Common myeloid progenitor, CD34-positive (primary cell): ENCODE data around the gene GIMAP7.

Experiments used
- CTCF ChIA-PET: fragments of 350-600 bp; sonication (Branson Sonifier 250); formaldehyde crosslinking; loops from one replicate; lab custom pipeline; 2021; ENCODE audit warnings: antibody characterized with exemption; lab: Charles Lee
- POLR2A ChIA-PET: fragments of 350-600 bp; sonication (Branson Sonifier 250); formaldehyde crosslinking; loops from one replicate; lab custom pipeline; 2021; ENCODE audit warnings: antibody characterized with exemption; lab: Charles Lee
- DNase-seq, 3 donors: peaks; one replicate each; pipeline versions ENCODE4 v3.0.0 to v3.0.0-alpha.2; 2013
- H3K27ac ChIP-seq, 2 experiments: 1 replicate in 1 of 2; 2 replicates in 1 of 2; pipeline ENCODE4 v1.7.0; 2013; ENCODE audit warnings: inconsistent platforms in 2 of 2, low read length in 2 of 2, mild to moderate bottlenecking in 2 of 2, low read depth in 1 of 2, moderate library complexity in 1 of 2; ENCODE audit not compliant: severe bottlenecking in 2 of 2, insufficient read depth in 1 of 2, poor library complexity in 1 of 2
- H3K27me3 ChIP-seq, 5 experiments: replicated peaks in 2 of 5; 1 replicate in 3 of 5; 2 replicates in 2 of 5; pipeline versions ENCODE4 v1.6.1 to v1.7.0; 2013; ENCODE audit warnings: low read length in 4 of 5, mild to moderate bottlenecking in 2 of 5, moderate library complexity in 2 of 5, inconsistent platforms in 1 of 5; ENCODE audit not compliant: insufficient read depth in 5 of 5, control insufficient read depth in 4 of 5
- H3K36me3 ChIP-seq, 4 experiments: 1 replicate in 2 of 4; 2 replicates in 2 of 4; pipeline versions ENCODE4 v1.6.1 to v1.7.0; 2013; ENCODE audit warnings: low read length in 3 of 4, control low read depth in 1 of 4, mild to moderate bottlenecking in 1 of 4; ENCODE audit not compliant: control insufficient read depth in 4 of 4, insufficient read depth in 4 of 4
- H3K4me1 ChIP-seq, 4 experiments: 1 replicate in 3 of 4; 2 replicates in 1 of 4; pipeline versions ENCODE4 v1.6.1 to v1.7.1; 2013; ENCODE audit warnings: low read length in 3 of 4, mild to moderate bottlenecking in 3 of 4, control low read depth in 1 of 4, inconsistent platforms in 1 of 4, moderate library complexity in 1 of 4; ENCODE audit not compliant: control insufficient read depth in 4 of 4, insufficient read depth in 4 of 4; ENCODE audit errors: control extremely low read depth in 1 of 4
- H3K4me3 ChIP-seq, 7 experiments: 1 replicate in 4 of 7; 2 replicates in 3 of 7; pipeline versions ENCODE4 v1.5.1 to v1.7.0; 2013; ENCODE audit warnings: mild to moderate bottlenecking in 7 of 7, low read length in 6 of 7, moderate library complexity in 6 of 7, inconsistent platforms in 2 of 7, low read depth in 2 of 7, control low read depth in 1 of 7; ENCODE audit not compliant: insufficient read depth in 4 of 7, control insufficient read depth in 1 of 7; ENCODE audit errors: extremely low read depth in 1 of 7
- H3K9me3 ChIP-seq, 5 experiments: 1 replicate in 4 of 5; 2 replicates in 1 of 5; pipeline versions ENCODE4 v1.6.1 to v1.7.1; 2013; ENCODE audit warnings: low read length in 4 of 5, mild to moderate bottlenecking in 2 of 5, inconsistent platforms in 1 of 5, low read depth in 1 of 5, moderate library complexity in 1 of 5; ENCODE audit not compliant: control insufficient read depth in 4 of 5, insufficient read depth in 2 of 5; ENCODE audit errors: control extremely low read depth in 1 of 5
- WGBS: methylation state at CpG from one replicate; pipeline ENCODE4 v1.1.5; 2013; ENCODE audit not compliant: insufficient coverage; 5-methylcytosine and 5-hydroxymethylcytosine counted together

GIMAP7 gene

DNA sequence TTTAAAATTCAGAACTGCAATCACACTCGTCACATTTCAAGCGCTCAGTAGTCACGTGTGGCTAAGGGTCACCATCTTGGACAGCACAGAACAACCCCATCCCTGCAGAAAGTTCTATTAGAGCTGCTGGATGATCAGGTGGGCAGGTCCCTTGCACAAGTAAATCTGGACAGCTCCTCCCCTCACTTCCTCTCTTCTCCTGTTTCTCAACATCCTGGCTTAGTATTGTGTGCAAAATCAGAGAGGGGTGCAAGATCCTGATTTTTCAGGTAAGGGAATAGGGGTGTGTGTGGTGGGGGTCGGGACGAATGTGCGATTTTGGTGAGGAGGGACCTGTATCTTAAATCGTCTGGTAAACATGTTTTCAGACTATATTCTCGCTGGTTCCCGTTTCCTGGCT, 52.5 kb downstream of the GIMAP7 start, which contains the start of gene GIMAP4:
Gene GIMAP4 (plus strand): TSS at position 222 of the 400 bp plus-strand sequence. CDS start 2,512 bp downstream, outside the sequence.
- Histone ChIP-seq H3K27me3 (no peaks in the 10 kb centered on the region), H3K36me3 (no peaks in the 10 kb centered on the region), H3K9me3 (no peaks in the 10 kb centered on the region), H3K4me1 (peaks cover 0 to 15% (median 13%) of the 10 kb centered on the region in 4 experiments), H3K27ac (no peak within 1 kb of the TSS), H3K4me3 (peak within 1 kb of the TSS in 4 of 7 experiments; percentile 2 to 44 (median 20))
- ChIA-PET CTCF (no interaction called here), POLR2A (no interaction called here)
- no peak for DNase-seq
- 46% methylated on average over 9 of the region's 9 CpGs for WGBS

- Histone ChIP-seq H3K4me3 (peak overlapping the region in 3 of 7 experiments; percentile 2 to 44 (median 38)), H3K27ac (no peak overlapping the region), H3K4me1 (peaks cover 0 to 15% (median 13%) of the 10 kb centered on the region in 4 experiments), H3K27me3 (no peaks in the 10 kb centered on the region), H3K36me3 (no peaks in the 10 kb centered on the region), H3K9me3 (peaks cover 0 to under 1% (median 0%) of the 10 kb centered on the region in 5 experiments)
- DNase-seq, result no peak
- ChIA-PET POLR2A (no interaction called here), CTCF (no interaction called here)
- 87% methylated on average over 3 of the region's 3 CpGs for WGBS
Measured at GRCh38 chr7:150567871-150568301, 53.2 kb downstream of the GIMAP7 start.

DNA sequence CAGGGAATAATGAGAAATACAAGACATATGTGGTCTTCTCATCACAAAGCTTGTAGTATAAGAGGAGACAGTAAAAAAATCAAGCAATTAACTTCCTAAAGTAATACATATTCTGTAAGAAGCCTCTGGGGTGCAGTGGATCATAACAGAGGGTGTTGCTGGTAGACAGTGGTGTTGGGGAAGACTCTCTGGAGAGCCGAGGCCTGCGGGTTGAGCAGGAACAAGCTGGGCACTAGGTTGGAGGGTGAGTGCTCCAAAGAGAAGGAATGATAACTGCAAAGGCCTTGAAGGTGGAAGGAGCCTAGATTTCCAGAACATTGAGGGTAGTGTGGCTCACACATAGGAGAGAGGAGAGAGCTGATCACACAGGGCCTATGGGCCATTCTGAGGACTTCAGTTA, 54.0 kb downstream of the GIMAP7 start:
- Histone ChIP-seq H3K27me3 (no peaks in the 10 kb centered on the region), H3K4me1 (peaks cover 0 to 15% (median 13%) of the 10 kb centered on the region in 4 experiments), H3K9me3 (peaks cover 0 to 2% (median 0%) of the 10 kb centered on the region in 5 experiments), H3K36me3 (no peaks in the 10 kb centered on the region), H3K4me3 (peak overlapping the region in 1 of 7 experiments; percentile 44), H3K27ac (no peak overlapping the region)
- 92% methylated on average over 2 of the region's 2 CpGs for WGBS
- ChIA-PET POLR2A (no interaction called here), CTCF (no interaction called here)
- no peak for DNase-seq

DNA sequence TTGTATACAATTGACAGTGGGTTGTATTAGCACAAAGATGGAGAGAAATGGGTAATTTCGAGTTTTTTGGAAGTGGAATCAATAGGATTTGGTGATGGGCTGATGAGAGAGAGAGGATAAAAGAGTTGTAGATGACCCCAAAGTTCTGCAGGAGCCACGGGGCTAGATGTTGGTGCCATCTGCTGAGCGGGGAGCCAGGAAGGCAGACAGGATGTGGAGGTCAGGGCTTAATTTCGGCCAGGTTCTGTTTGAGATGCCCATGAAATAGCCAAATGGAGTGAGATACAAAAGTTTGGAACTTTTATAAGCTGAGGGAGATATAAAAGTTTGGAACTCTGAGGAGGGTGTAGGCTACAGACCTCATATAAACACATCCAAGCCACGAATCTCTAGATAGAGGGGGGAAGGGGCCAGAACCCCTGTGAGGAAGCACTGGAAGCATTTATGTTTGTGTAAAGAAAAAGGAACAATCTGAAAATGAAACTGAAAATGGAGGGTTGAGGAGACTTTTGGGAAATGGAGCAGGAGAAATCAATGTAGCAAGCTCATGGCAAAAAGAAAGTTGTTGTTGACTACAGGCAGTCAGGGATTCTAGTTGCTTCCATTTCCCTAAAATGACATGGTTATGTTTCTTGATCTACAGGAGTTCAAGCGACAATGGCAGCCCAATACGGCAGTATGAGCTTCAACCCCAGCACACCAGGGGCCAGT, 54.7 kb downstream of the GIMAP7 start:
- CTCF ChIA-PET, result interaction anchor here (1.3 kb wide), 1 partner anchor 36 kb away, joined by 4 read pairs; no protein-coding TSS in a partner anchor
- POLR2A ChIA-PET, result no interaction called here
- no peaks in the 10 kb centered on the region for H3K27me3 ChIP-seq
- WGBS, result 78% methylated on average over 3 of the region's 7 CpGs
- no peaks in the 10 kb centered on the region for H3K36me3 ChIP-seq
- peaks cover 0 to 15% (median 13%) of the 10 kb centered on the region in 4 experiments for H3K4me1 ChIP-seq
- H3K27ac ChIP-seq, result no peak overlapping the region
- H3K4me3 ChIP-seq, result peak overlapping the region in 2 of 7 experiments; percentile 11 to 24
- peaks cover 0 to 2% (median 0%) of the 10 kb centered on the region in 5 experiments for H3K9me3 ChIP-seq
- DNase-seq, result peak in 2 of 3 donors; percentile 35 to 50
